ENCODE data around the gene DPM3. TPM values are rescaled to one million over a fixed set of nuclear protein-coding genes. Genes with fewer than 3 reads are reported as not detected.
A peak's percentile ranks its signal among the peaks of the same experiment; 100 is the strongest.
"Not testable (repeated sequence)": the region's sequence is repeated elsewhere in the genome, so short reads cannot be mapped to it uniquely, and the experiment has no call there.

The DPM3 gene, protein sequence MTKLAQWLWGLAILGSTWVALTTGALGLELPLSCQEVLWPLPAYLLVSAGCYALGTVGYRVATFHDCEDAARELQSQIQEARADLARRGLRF
- 10 to 100 TPM; 53.2 to 57.7 TPM for total RNA-seq

DNA sequence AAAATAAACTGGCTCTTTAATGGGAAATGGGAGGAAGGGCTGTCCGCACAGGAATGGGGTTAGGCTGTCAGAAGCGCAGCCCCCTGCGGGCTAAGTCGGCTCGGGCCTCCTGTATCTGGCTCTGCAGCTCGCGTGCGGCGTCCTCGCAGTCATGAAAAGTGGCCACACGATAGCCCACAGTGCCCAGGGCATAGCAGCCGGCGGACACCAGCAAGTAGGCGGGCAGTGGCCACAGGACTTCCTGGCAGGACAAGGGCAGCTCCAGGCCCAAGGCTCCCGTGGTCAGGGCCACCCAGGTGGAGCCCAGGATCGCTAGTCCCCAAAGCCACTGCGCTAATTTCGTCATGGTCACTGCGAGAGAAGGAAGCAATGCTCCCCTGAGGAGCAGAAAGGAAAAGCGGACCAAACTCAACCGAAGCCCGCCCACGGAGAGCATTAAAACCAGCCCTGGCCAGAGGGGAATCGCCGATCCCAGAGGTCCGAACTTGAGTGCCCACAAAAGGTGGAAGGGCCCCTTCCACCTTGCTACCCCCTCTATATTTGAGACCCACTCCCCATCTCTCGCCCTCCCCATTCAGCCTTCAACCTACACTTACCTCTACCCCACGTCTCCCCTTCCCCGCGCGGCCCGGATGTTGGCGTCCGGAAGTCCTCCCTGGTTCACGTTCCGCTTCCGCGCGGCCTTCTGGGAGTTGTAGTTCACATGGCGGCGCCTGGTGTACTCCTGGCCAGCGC, at the start of gene DPM3:
Gene DPM3, minus strand, starts transcription at position 637 of the 735 bp plus-strand sequence. Its CDS starts 291 bp downstream, at position 346.
- Mint-ChIP-seq H3K27ac (peak within 1 kb of the TSS; percentile 93), H3K27me3 (ENCODE audit: low read depth) (peaks cover 2% of the 10 kb centered on the region), H3K4me1 (ENCODE audit: low read depth) (peaks cover 41% of the 10 kb centered on the region), H3K9me3 (ENCODE audit: insufficient read depth) (no peaks in the 10 kb centered on the region), H3K4me3 (peak within 1 kb of the TSS; percentile 98), H3K36me3 (ENCODE audit: low read depth) (peaks cover 24% of the 10 kb centered on the region)
- ATAC-seq: peak; percentile 77
- peak; percentile 93 for DNase-seq
- POLR2A ChIA-PET: no interaction called here
- CTCF ChIA-PET: interaction anchor here (0.6 to 1.1 kb wide), 5 partner anchors 27 to 55 kb away, joined by 3 to 6 read pairs (median 3); partner anchors contain the start of gene KRTCAP2

DNA sequence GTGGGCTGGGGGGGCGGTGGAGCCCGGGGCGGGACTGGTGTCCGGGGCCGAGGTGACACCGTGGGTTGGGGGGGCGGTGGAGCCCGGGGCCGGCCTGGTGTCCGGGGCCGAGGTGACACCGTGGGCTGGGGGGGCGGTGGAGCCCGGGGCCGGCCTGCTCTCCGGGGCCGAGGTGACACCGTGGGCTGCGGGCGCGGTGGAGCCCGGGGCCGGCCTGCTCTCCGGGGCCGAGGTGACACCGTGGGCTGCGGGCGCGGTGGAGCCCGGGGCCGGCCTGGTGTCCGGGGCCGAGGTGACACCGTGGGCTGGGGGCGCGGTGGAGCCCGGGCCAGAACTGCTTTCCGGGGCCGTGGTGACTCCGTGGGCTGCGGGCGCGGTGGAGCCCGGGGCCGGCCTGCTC, 49.6 kb upstream of the DPM3 start:
- POLR2A ChIA-PET; H3K27me3 Mint-ChIP-seq (ENCODE audit: low read depth); CTCF ChIA-PET: not testable (repeated sequence)

DNA sequence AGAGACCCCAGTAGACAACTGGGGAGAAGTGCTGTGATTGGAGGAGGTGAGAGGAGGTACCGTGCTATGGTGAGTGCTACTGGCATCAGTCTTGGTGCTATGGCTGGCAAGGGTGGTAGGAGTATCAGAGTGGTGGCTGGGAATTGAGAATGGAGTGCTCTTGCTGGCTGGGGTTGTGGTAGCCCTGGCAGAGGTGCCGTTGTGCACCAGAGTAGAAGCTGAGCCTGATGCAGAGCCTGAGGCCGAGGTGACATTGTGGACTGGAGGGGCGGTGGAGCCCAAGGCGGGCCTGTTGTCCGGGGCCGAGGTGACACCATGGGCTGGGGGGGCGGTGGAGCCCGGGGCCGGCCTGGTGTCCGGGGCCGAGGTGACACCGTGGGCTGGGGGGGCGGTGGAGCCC, 47.9 kb upstream of the DPM3 start:
- no peaks in the 10 kb centered on the region for H3K9me3 Mint-ChIP-seq (ENCODE audit: insufficient read depth)
- peaks cover 24% of the 10 kb centered on the region for H3K4me1 Mint-ChIP-seq (ENCODE audit: low read depth)
- ATAC-seq: no peak
- no peak overlapping the region for H3K4me3 Mint-ChIP-seq
- no peak for DNase-seq
- ChIA-PET POLR2A (no interaction called here), CTCF (no interaction called here)
- H3K36me3 Mint-ChIP-seq (ENCODE audit: low read depth): peaks cover 2% of the 10 kb centered on the region
- H3K27ac Mint-ChIP-seq: peak overlapping the region; percentile 83
- no peaks in the 10 kb centered on the region for H3K27me3 Mint-ChIP-seq (ENCODE audit: low read depth)

More for the DNA sequence above, 49.6 kb upstream of the DPM3 start:
- H3K4me1 Mint-ChIP-seq (ENCODE audit: low read depth): peaks cover 39% of the 10 kb centered on the region
- ATAC-seq; H3K36me3 Mint-ChIP-seq (ENCODE audit: low read depth); H3K27ac Mint-ChIP-seq; H3K9me3 Mint-ChIP-seq (ENCODE audit: insufficient read depth); H3K4me3 Mint-ChIP-seq; DNase-seq: not testable (repeated sequence)

DNA sequence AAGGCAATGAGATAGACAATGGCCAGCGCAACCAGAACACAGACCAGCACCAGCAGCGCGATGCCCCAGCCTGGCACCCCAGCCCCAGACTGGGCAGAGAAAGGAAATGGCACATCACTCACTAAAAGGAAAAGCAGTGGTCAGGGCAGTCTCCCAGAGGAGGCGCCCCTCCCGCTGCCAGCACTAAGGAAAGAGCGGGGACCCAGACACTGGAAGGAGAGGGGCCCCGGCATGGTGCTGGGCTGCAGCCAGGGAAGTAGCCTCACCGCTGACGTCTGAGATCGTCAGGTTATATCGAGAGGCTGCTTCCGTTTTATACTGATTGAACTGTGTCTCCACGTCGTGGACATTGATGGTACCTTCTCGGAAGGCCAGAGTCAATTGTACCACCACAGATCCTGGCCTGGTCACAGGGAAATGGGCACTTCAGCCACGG, 47.1 kb upstream of the DPM3 start:
- no peak for DNase-seq
- no peak for ATAC-seq
- Mint-ChIP-seq H3K27ac (peak overlapping the region; percentile 12), H3K9me3 (ENCODE audit: insufficient read depth) (no peaks in the 10 kb centered on the region), H3K36me3 (ENCODE audit: low read depth) (peaks cover 4% of the 10 kb centered on the region), H3K4me1 (ENCODE audit: low read depth) (peaks cover 18% of the 10 kb centered on the region), H3K4me3 (no peak overlapping the region), H3K27me3 (ENCODE audit: low read depth) (no peaks in the 10 kb centered on the region)
- ChIA-PET CTCF (no interaction called here), POLR2A (no interaction called here)

DNA sequence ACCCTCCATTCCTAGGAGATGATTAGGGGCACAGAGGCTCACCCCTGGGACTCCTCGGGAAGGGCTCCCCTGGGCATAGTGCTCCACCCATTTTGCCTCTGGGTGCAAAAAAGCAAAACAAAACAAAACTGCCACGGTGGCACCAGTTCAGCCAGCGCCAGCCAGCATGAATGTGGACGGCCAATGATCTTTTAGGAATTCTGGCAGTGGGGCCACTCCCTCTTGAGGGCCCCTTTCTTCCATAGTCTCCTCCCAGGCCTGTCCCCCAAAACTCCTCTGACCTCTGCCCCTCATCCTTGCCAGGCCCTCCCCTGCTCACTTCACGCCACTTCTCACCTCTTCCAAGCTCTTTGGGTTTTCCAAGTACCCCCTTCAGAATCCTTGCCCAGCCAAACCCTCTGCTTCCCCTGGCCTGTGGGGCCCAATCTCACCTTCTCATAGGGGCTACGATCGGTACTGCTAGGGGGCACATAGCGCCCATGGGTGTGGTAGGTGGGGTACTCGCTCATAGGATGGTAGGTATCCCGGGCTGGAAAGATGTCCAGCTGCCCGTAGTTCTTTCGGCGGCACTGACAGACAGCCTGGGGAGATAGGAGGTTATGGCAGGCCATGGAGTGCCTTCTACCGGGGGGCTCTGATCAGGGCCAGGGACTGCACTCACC, 46.6 kb upstream of the DPM3 start:
- Mint-ChIP-seq H3K27ac (peak overlapping the region; percentile 12), H3K9me3 (ENCODE audit: insufficient read depth) (no peaks in the 10 kb centered on the region), H3K4me1 (ENCODE audit: low read depth) (peaks cover 12% of the 10 kb centered on the region), H3K36me3 (ENCODE audit: low read depth) (peaks cover 8% of the 10 kb centered on the region), H3K27me3 (ENCODE audit: low read depth) (no peaks in the 10 kb centered on the region), H3K4me3 (no peak overlapping the region)
- ChIA-PET CTCF (no interaction called here), POLR2A (no interaction called here)
- no peak for DNase-seq
- no peak for ATAC-seq

DNA sequence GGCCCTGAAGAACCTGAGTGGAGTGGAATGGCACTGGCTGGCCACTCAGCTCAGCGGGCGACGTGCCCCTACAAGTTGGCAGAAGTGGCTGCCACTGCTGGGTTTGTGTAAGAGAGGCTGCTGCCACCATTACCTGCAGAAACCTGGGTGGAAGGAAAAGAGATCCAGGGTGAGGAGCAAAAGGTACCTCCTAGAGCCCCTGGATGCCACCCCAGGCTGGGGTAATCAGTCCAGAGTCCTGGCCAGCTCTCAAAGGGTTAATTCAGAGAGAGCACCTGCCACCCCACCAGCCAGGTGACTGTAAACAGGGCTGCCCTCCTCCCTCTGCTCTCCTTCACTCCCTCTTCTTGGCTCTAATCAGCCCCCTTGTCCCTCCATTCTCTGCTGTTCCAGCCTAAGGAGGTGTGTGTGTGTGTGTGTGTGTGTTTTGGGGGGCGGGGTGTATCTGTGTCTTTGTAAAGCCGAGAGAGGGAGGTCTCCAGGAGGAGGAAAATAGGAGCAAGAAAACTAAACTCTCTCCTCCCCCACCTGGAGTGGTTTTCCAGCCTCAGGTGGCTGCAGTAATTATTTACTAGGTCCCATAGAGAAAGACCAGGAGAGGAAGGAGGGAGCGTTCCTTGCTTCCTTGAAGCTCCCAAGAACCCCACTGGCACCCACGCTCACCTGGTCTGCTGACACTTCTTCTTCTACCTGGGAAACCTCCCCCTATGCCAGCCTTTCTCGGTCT, 45.9 kb upstream of the DPM3 start:
- POLR2A ChIA-PET: interaction anchor here (0.6 to 1.0 kb wide), 2 partner anchors 38 to 1138 kb away, joined by 3 read pairs; no protein-coding TSS in a partner anchor
- Mint-ChIP-seq H3K9me3 (ENCODE audit: insufficient read depth) (no peaks in the 10 kb centered on the region), H3K27ac (no peak overlapping the region), H3K36me3 (ENCODE audit: low read depth) (peaks cover 14% of the 10 kb centered on the region), H3K4me3 (no peak overlapping the region), H3K27me3 (ENCODE audit: low read depth) (no peaks in the 10 kb centered on the region), H3K4me1 (ENCODE audit: low read depth) (peaks cover 11% of the 10 kb centered on the region)
- DNase-seq (no peak), ATAC-seq (no peak)
- CTCF ChIA-PET: interaction anchor here (1.7 to 2.4 kb wide), 2 partner anchors 8 to 13 kb away, joined by 11 read pairs; partner anchors contain the start of gene KRTCAP2

DNA sequence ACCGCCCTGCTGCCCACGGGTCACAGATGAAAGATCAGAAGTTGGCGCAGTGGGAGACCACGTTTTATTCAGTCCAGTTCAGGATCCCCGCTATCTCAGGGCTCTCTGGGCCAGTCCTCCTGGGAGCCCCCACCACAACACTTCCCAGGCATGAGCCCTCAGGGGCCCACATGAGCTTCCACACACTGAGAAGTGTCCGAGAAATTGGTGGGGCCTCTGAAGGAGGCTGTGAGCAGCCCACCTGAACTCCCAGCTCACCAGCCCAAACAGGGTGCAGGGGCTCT, 45.4 kb upstream of the DPM3 start:
- ATAC-seq: no peak
- Mint-ChIP-seq H3K9me3 (ENCODE audit: insufficient read depth) (no peaks in the 10 kb centered on the region), H3K27ac (peak overlapping the region; percentile 6), H3K27me3 (ENCODE audit: low read depth) (no peaks in the 10 kb centered on the region), H3K36me3 (ENCODE audit: low read depth) (peaks cover 15% of the 10 kb centered on the region), H3K4me3 (no peak overlapping the region), H3K4me1 (ENCODE audit: low read depth) (peaks cover 11% of the 10 kb centered on the region)
- POLR2A ChIA-PET: interaction anchor here (0.6 to 1.4 kb wide), 3 partner anchors 8 to 1138 kb away, joined by 3 to 7 read pairs (median 3); no protein-coding TSS in a partner anchor
- no peak for DNase-seq
- CTCF ChIA-PET: interaction anchor here (1.7 to 2.4 kb wide), 2 partner anchors 8 to 13 kb away, joined by 11 read pairs; partner anchors contain the start of gene KRTCAP2

DNA sequence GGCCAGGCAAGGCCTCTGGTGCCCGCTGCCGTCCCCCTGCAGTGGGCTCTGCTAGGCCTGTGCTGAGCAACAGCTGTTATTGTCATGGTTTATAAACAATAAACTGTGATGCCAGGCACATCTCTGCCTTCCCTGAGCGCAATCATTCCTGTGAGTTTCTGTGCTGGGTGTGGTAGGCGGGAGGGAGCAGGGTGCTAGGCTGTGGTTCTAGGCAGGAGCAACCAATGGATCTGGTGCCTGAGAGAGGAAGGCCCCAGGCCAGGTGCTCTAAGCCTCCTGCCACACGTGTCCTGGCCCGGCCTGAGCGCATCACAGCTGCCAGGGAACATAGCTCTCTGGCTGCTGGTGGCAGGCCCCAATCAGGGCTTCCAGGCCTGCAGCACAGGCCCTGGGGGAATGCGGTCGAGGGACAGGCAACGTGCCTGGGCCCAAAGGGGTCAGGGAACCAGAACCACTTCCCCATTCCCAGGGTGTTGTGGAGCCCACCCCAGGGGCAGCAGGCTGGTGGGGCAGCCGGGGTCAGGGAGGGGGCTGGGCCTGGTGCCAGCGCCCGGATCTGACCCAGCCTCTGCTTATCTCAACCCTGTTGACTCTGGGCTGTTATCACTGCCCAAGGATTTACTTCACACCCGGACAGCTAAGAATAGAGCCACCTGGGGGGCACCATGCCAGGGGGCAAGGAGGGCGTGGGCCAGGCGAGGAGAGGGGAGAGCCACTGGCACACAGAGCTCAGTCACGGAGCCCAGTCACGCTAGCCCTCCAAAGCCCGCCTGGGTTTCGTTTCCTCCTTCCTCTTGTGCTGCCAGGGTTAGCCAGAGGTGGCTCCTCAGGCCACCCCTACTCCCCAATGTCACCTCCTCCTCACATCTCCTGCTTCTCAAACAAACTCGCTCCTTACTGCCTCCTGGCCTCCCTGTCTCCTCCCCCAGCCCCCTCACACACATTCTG, 44.8 kb upstream of the DPM3 start:
- Mint-ChIP-seq H3K36me3 (ENCODE audit: low read depth) (peaks cover 15% of the 10 kb centered on the region), H3K4me3 (no peak overlapping the region), H3K27ac (peak overlapping the region; percentile 6), H3K4me1 (ENCODE audit: low read depth) (peaks cover 11% of the 10 kb centered on the region), H3K9me3 (ENCODE audit: insufficient read depth) (no peaks in the 10 kb centered on the region), H3K27me3 (ENCODE audit: low read depth) (no peaks in the 10 kb centered on the region)
- DNase-seq: no peak
- ChIA-PET CTCF (interaction anchor here (1.7 to 2.4 kb wide), 2 partner anchors 9 to 12 kb away, joined by 11 read pairs; partner anchors contain the start of gene KRTCAP2), POLR2A (interaction anchor here (0.6 to 1.4 kb wide), 3 partner anchors 9 to 1139 kb away, joined by 3 to 7 read pairs (median 3); no protein-coding TSS in a partner anchor)
- no peak for ATAC-seq

DNA sequence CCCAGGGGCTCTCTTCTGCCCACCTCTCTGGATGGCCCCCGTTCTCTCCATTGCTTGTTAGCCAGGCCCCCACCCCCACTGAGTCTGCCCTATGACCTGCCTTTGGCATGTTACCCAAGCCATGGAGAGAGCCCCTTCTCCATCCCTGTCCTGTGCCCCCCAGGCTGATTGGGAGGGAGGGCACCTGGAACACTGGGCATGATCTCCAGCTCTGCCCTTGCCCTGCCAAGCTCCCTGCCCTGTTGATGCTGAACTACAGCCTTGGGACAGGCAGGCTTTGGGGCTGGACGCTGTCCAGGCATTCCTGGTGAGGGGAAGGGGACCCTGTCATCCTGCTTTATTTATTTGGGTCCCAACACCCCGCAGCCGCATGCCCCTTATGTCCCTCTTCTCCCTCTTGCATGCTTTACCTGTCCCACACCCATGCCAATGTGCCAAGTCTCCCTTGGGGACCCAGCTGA, 44.0 kb upstream of the DPM3 start:
- ChIA-PET CTCF (interaction anchor here (1.7 to 2.4 kb wide), 2 partner anchors 9 to 11 kb away, joined by 11 read pairs; partner anchors contain the start of gene KRTCAP2), POLR2A (interaction anchor here (1.4 kb wide), 1 partner anchor 9 kb away, joined by 7 read pairs; no protein-coding TSS in a partner anchor)
- Mint-ChIP-seq H3K36me3 (ENCODE audit: low read depth) (peaks cover 22% of the 10 kb centered on the region), H3K9me3 (ENCODE audit: insufficient read depth) (no peaks in the 10 kb centered on the region), H3K4me1 (ENCODE audit: low read depth) (peaks cover 11% of the 10 kb centered on the region), H3K27me3 (ENCODE audit: low read depth) (no peaks in the 10 kb centered on the region), H3K27ac (no peak overlapping the region), H3K4me3 (no peak overlapping the region)
- DNase-seq (no peak), ATAC-seq (no peak)

DNA sequence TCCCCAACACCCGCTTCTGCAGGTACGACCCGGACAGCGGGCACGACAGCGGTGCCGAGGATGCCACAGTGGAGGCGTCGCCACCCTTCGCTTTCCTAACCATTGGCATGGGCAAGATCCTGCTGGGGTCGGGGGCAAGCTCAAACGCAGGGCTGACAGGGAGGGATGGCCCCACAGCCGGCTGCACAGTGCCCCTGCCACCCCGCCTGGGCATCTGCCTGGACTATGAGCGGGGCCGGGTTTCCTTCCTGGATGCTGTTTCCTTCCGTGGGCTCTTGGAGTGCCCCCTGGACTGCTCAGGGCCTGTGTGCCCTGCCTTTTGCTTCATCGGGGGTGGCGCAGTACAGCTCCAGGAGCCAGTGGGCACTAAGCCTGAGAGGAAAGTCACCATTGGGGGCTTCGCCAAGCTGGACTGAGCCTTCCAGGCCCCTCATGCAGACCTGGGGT, 43.5 kb upstream of the DPM3 start:
- no peaks in the 10 kb centered on the region for H3K9me3 Mint-ChIP-seq (ENCODE audit: insufficient read depth)
- ATAC-seq (no peak), DNase-seq (no peak)
- peaks cover 11% of the 10 kb centered on the region for H3K4me1 Mint-ChIP-seq (ENCODE audit: low read depth)
- no peaks in the 10 kb centered on the region for H3K27me3 Mint-ChIP-seq (ENCODE audit: low read depth)
- CTCF ChIA-PET: interaction anchor here (2.4 kb wide), 1 partner anchor 11 kb away, joined by 11 read pairs; the partner anchor contains the start of gene KRTCAP2
- POLR2A ChIA-PET: no interaction called here
- H3K27ac Mint-ChIP-seq: no peak overlapping the region
- peaks cover 28% of the 10 kb centered on the region for H3K36me3 Mint-ChIP-seq (ENCODE audit: low read depth)
- no peak overlapping the region for H3K4me3 Mint-ChIP-seq

Measured in activated CD8-positive, alpha-beta T cell treated with anti-CD3 and anti-CD28 coated beads, Interleukin-2, amount 10 ng/mL, durations not matched to agents 7 days and 5 days (primary cell).